Stimulated activated CD4-positive, alpha-beta T cell treated with anti-CD3 and anti-CD28 coated beads, Interleukin-15, amount 100 ng/mL, for 1 hour (primary cell): ENCODE measurements around the gene MGST3.
A peak's percentile ranks its signal among the peaks of the same experiment; 100 is the strongest.
"Not testable (repeated sequence)": the region's sequence is repeated elsewhere in the genome, so short reads cannot be mapped to it uniquely, and the experiment has no call there.

Source experiments
- DNase-seq, 2 donors: peaks; one replicate each; pipeline ENCODE4 v3.0.0-alpha.2; 2020; ENCODE audit warnings: low read depth in 1 of 2, low spot score in 1 of 2

Gene MGST3

GRCh38 chr1:165630629-165631341 lies at the start of gene MGST3:
Gene MGST3, plus strand, starts transcription at chr1:165631234. Its CDS starts 18,614 bp downstream, at chr1:165649848.
- peak; percentile 85 to 87 for DNase-seq

GRCh38 chr1:165581926-165582325 lies 49.1 kb upstream of the MGST3 start:
- DNase-seq = no peak

GRCh38 chr1:165586398-165586797 lies 44.6 kb upstream of the MGST3 start:
- no peak for DNase-seq

- DNase-seq = not testable (repeated sequence)
Measured at GRCh38 chr1:165591391-165591790, 39.6 kb upstream of the MGST3 start.

GRCh38 chr1:165592945-165593823 lies 37.9 kb upstream of the MGST3 start:
- peak; percentile 36 to 46 for DNase-seq

- no peak for DNase-seq
Measured at GRCh38 chr1:165595246-165595938, 35.6 kb upstream of the MGST3 start.

- peak; percentile 74 to 85 for DNase-seq
Measured at GRCh38 chr1:165597883-165598675, 33.0 kb upstream of the MGST3 start.

- no peak for DNase-seq
Measured at GRCh38 chr1:165598676-165599059, 32.4 kb upstream of the MGST3 start.

GRCh38 chr1:165600793-165601192 lies 30.2 kb upstream of the MGST3 start:
- no peak for DNase-seq

GRCh38 chr1:165603810-165604209 lies 27.2 kb upstream of the MGST3 start:
- no peak for DNase-seq

GRCh38 chr1:165605246-165605645 lies 25.8 kb upstream of the MGST3 start:
- no peak for DNase-seq

- DNase-seq = not testable (repeated sequence)
Measured at GRCh38 chr1:165606676-165607075, 24.4 kb upstream of the MGST3 start.

GRCh38 chr1:165610866-165611265 lies 20.2 kb upstream of the MGST3 start:
- no peak for DNase-seq

GRCh38 chr1:165612062-165612461 lies 19.0 kb upstream of the MGST3 start:
- no peak for DNase-seq

GRCh38 chr1:165616054-165616612 lies 14.9 kb upstream of the MGST3 start:
- no peak for DNase-seq

- DNase-seq = no peak
Measured at GRCh38 chr1:165616987-165617546, 14.0 kb upstream of the MGST3 start.

- DNase-seq = no peak
Measured at GRCh38 chr1:165619647-165620151, 11.3 kb upstream of the MGST3 start.

GRCh38 chr1:165623624-165624023 lies 7.4 kb upstream of the MGST3 start:
- DNase-seq = no peak

GRCh38 chr1:165624441-165624840 lies 6.6 kb upstream of the MGST3 start:
- DNase-seq = no peak
